ENCODE measurements around the gene MICB.

Gene MICB

DNA sequence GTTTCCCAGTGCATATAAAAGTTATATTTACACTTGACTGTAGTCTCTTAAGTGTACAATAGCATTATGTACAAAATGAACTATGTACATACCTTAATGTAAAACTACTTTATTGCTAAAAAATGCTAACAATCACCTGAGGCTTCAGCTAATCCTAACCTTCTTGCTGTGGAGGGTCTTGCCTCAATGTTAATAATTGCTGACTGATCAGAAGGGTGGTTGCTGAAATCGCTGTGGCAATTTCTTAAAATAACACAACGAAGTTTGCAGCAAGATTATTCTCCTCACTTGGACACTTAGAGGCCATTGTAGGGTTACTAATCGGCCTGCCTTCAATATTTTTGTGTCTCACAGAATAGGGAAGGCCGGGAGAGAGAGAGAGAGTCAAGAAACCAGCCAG, 24.7 kb upstream of the MICB start:
- DNase-seq, result no peak
- Histone ChIP-seq H3K9me3 (ENCODE audit: severe bottlenecking) (no peaks in the 10 kb centered on the region), H3K27me3 (ENCODE audit: insufficient read depth, low read depth, severe bottlenecking) (peaks cover 3% of the 10 kb centered on the region), H3K4me3 (ENCODE audit: low read depth, low read length) (no peak overlapping the region), H3K27ac (no peak overlapping the region), H3K36me3 (no peaks in the 10 kb centered on the region)
- TF ChIP-seq, protein P1, sequence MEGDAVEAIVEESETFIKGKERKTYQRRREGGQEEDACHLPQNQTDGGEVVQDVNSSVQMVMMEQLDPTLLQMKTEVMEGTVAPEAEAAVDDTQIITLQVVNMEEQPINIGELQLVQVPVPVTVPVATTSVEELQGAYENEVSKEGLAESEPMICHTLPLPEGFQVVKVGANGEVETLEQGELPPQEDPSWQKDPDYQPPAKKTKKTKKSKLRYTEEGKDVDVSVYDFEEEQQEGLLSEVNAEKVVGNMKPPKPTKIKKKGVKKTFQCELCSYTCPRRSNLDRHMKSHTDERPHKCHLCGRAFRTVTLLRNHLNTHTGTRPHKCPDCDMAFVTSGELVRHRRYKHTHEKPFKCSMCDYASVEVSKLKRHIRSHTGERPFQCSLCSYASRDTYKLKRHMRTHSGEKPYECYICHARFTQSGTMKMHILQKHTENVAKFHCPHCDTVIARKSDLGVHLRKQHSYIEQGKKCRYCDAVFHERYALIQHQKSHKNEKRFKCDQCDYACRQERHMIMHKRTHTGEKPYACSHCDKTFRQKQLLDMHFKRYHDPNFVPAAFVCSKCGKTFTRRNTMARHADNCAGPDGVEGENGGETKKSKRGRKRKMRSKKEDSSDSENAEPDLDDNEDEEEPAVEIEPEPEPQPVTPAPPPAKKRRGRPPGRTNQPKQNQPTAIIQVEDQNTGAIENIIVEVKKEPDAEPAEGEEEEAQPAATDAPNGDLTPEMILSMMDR (IDR thresholded peaks at IDR 0.05; ENCODE audit: low read depth, low read length), result no peak

DNA sequence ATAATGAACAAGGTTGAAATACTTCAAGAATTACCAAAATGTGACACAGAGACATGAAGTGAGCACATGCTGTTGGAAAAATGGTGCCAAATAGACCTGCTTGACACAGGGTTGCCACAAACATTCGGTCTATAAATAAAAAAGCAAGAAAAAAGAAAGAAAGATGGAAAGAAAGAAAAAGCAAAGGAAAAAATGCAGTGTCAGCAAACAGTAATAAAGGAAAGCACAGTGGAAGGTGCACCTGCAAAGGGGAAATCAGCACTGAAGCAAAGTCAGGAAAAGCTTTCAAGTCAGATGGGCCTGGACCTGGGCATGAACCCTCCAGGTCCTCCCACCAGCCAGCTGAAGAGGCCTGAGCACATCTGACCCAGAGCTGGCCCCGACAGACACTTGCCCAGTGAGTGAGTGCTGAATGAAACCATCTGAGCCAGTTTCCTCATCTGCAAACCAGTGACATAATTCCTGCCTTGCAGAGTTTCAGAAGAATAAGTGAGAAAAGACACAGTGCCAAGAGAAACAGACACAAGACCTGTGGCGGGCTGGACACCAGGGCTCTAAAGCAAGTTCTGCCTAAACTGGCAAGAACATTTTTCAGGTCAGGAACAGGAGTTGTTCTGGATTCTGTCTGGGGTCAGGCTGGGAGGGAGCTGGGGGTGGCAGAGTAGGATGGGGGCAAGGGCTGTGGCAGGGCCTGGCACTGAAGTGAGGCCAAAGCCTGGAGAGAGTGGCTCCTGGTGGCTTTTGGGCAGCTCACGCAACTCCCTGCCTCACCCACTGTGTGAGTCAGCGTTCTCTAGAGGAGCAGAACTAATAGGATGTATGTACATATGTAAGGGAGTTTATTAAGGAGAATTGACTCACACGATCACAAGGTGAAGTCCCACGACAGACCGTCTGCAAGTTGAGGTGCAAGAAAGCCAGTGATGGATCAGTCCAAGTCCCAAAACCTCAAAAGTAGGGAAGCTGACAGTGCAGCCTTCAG, 23.9 kb upstream of the MICB start:
- Histone ChIP-seq H3K27ac (no peak overlapping the region), H3K4me3 (ENCODE audit: low read depth, low read length) (no peak overlapping the region), H3K36me3 (no peaks in the 10 kb centered on the region), H3K9me3 (ENCODE audit: severe bottlenecking) (no peaks in the 10 kb centered on the region), H3K27me3 (ENCODE audit: insufficient read depth, low read depth, severe bottlenecking) (peaks cover 3% of the 10 kb centered on the region)
- DNase-seq, result no peak
- TF ChIP-seq, protein P1 (IDR thresholded peaks at IDR 0.05; ENCODE audit: low read depth, low read length), result no peak

DNA sequence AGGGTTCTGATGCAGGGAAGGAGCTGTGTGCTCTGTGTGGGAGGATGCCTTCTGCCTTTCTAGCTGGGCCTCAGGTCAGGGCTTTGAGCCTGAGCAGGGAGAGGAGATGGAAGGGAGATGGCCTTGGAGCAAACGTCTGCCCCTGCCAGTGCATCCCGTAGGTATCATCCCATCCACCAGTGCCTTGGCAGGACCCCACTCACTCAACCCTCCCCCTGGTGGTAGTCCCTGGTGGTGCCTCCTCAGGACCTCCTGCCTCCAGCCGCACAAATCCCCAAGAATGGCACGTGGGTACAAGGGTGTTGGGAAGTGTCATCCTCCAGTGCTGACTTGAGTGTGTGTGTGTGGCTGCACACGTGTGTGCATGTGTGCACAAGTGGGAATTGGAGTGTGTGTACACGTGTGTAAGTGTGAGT, 23.1 kb upstream of the MICB start:
- Histone ChIP-seq H3K27me3 (ENCODE audit: insufficient read depth, low read depth, severe bottlenecking) (peaks cover 3% of the 10 kb centered on the region), H3K27ac (no peak overlapping the region), H3K9me3 (ENCODE audit: severe bottlenecking) (no peaks in the 10 kb centered on the region), H3K4me3 (ENCODE audit: low read depth, low read length) (no peak overlapping the region), H3K36me3 (no peaks in the 10 kb centered on the region)
- DNase-seq, result peak; percentile 56
- TF ChIP-seq, protein P1 (IDR thresholded peaks at IDR 0.05; ENCODE audit: low read depth, low read length), result peak; percentile 92

DNA sequence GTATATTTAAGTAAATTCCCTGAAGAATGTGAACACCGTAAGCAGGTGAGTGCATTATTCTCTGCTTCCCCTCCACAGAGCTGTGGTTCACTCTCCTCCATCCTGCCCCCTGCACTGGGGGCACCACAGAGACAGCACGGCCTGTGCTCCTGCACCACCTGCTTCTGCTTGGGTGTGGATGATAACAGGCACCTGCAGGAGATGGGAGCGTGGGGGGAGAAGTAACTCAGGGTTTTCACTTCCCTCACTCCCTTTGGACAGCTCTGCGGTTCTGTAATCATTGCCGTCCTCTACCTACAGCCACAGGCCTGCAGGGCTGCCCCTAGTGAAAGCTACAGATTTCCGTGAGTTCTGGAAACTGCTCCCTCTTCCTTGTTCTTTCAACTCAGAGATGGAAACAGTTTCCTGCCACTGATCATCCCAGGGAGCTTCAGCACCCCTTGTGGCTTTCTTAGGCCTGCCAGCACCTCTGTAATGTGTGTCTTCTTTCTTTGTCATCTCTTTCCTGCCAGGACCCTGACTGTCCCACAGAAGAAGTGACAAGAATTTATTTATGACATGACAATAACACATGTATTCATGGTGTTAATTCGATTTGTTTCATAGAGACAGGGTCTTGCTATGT, 21.3 kb upstream of the MICB start:
- TF ChIP-seq, protein P1 (IDR thresholded peaks at IDR 0.05; ENCODE audit: low read depth, low read length), result peak; percentile 31; the same call in 1 of the 2 replicates
- peaks cover 3% of the 10 kb centered on the region for H3K27me3 ChIP-seq (ENCODE audit: insufficient read depth, low read depth, severe bottlenecking)
- no peak overlapping the region for H3K27ac ChIP-seq
- no peak overlapping the region for H3K4me3 ChIP-seq (ENCODE audit: low read depth, low read length)
- no peak for DNase-seq
- no peaks in the 10 kb centered on the region for H3K36me3 ChIP-seq
- H3K9me3 ChIP-seq (ENCODE audit: severe bottlenecking), result no peaks in the 10 kb centered on the region

DNA sequence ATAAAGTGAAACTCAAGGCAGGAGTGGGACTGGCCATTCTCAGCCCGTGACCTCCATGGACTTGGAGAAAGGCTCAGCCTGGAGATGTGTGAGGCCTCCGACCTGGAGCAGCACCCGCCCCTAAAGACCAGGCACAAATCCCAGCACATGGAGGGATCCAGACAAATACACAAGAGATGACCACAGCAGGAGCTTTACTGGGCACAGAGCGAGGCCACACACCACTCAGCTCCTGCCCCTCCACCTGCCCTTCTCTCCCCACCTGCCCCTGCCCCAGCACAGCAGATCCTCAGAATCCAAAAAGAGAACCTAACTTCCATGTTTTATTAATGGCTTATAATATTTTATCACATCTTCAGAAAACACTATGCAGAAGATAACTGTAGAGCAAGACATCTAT, 20.4 kb upstream of the MICB start:
- peaks cover 3% of the 10 kb centered on the region for H3K27me3 ChIP-seq (ENCODE audit: insufficient read depth, low read depth, severe bottlenecking)
- H3K9me3 ChIP-seq (ENCODE audit: severe bottlenecking), result no peaks in the 10 kb centered on the region
- no peaks in the 10 kb centered on the region for H3K36me3 ChIP-seq
- TF ChIP-seq, protein P1 (IDR thresholded peaks at IDR 0.05; ENCODE audit: low read depth, low read length), result no peak
- DNase-seq, result no peak
- H3K27ac ChIP-seq, result no peak overlapping the region
- H3K4me3 ChIP-seq (ENCODE audit: low read depth, low read length), result no peak overlapping the region

Data from WERI-Rb-1 (cell line).